IMR-90 (cell line): ENCODE measurements around the gene IFIT2.

Experiments used
- CEBPB ChIP-seq: IDR thresholded peaks from 2 replicates; pipeline ENCODE4 v1.6.1; 2012; ENCODE audit warnings: low read depth, low read length, improper control_type of control experiment
- FOS ChIP-seq: fragments of 150-350 bp; IDR thresholded peaks from 2 replicates; pipeline ENCODE4 v1.6.1; 2016; ENCODE audit warnings: low read depth, low read length
- MAFK ChIP-seq: IDR thresholded peaks from 2 replicates; pipeline ENCODE4 v1.6.1; 2012; ENCODE audit warnings: low read depth, low read length, improper control_type of control experiment
- MAZ ChIP-seq: IDR thresholded peaks from 2 replicates; pipeline ENCODE4 v1.6.1; 2012; ENCODE audit warnings: low read depth, mild to moderate bottlenecking, low read length, improper control_type of control experiment, moderate library complexity, borderline replicate concordance
- MXI1 ChIP-seq: IDR thresholded peaks from 2 replicates; pipeline ENCODE4 v1.6.1; 2012; ENCODE audit warnings: low read depth, mild to moderate bottlenecking, low read length, moderate library complexity, borderline replicate concordance
- NFE2L2 ChIP-seq: fragments of 150-350 bp; IDR thresholded peaks from 2 replicates; pipeline ENCODE4 v1.6.1; 2016; ENCODE audit warnings: low read depth, mild to moderate bottlenecking, low read length
- POLR2A ChIP-seq: IDR thresholded peaks from 2 replicates; pipeline ENCODE4 v1.6.1; 2012; ENCODE audit warnings: mild to moderate bottlenecking, low read depth, low read length
- RAD21 ChIP-seq: IDR thresholded peaks from 2 replicates; pipeline ENCODE4 v1.6.1; 2012; ENCODE audit warnings: low read length, improper control_type of control experiment
- RCOR1 ChIP-seq: IDR thresholded peaks from 2 replicates; pipeline ENCODE4 v1.6.1; 2012; ENCODE audit warnings: mild to moderate bottlenecking, low read length, improper control_type of control experiment; ENCODE audit not compliant: insufficient replicate concordance
- RFX5 ChIP-seq: IDR thresholded peaks from 2 replicates; pipeline ENCODE4 v1.8.0; 2012; ENCODE audit warnings: low read depth, mild to moderate bottlenecking, low read length, moderate library complexity
- SMC3 ChIP-seq: fragments of 150-350 bp; IDR thresholded peaks from 2 replicates; pipeline ENCODE4 v1.6.1; 2016; ENCODE audit warnings: low read depth, mild to moderate bottlenecking, antibody characterized with exemption, low read length, moderate library complexity
- TF ChIP-seq, protein P1 (sequence below): conservative IDR thresholded peaks from 2 replicates; pipeline ENCODE4 v1.5.1; 2012; ENCODE audit warnings: mild to moderate bottlenecking, low read depth, low read length, improper control_type of control experiment
- TF ChIP-seq, protein P2 (sequence below): fragments of 150-350 bp; IDR thresholded peaks from 2 replicates; pipeline ENCODE4 v1.6.1; 2017; ENCODE audit warnings: mild to moderate bottlenecking, antibody characterized with exemption, low read length, low read depth
- TF ChIP-seq, protein P3 (sequence below): fragments of 150-350 bp; IDR thresholded peaks from 2 replicates; pipeline ENCODE4 v1.6.1; 2016; ENCODE audit warnings: low read depth, mild to moderate bottlenecking, low read length, moderate library complexity, borderline replicate concordance

DNA sequence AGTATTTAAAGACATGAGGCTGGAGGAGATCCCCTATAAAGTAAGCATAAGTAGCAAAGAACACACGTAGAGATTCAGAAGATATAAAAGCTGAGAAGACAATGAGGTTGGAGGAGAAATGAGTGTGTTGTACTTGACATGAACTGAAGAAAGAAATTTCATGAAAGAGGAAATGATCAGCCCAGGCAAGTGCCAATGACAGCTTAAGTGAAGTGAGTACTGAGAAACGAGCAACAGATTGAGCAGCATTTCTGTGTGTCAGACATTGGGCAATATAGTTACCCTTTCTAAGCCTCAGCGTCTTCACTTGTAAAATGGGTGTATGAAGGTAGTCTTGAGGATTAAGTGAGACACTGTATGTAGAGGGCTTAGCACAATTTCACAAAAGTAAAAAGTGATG is 45.5 kb upstream of the IFIT2 start:
- no peak for TF ChIP-seq SMC3
- TF ChIP-seq, protein P1, sequence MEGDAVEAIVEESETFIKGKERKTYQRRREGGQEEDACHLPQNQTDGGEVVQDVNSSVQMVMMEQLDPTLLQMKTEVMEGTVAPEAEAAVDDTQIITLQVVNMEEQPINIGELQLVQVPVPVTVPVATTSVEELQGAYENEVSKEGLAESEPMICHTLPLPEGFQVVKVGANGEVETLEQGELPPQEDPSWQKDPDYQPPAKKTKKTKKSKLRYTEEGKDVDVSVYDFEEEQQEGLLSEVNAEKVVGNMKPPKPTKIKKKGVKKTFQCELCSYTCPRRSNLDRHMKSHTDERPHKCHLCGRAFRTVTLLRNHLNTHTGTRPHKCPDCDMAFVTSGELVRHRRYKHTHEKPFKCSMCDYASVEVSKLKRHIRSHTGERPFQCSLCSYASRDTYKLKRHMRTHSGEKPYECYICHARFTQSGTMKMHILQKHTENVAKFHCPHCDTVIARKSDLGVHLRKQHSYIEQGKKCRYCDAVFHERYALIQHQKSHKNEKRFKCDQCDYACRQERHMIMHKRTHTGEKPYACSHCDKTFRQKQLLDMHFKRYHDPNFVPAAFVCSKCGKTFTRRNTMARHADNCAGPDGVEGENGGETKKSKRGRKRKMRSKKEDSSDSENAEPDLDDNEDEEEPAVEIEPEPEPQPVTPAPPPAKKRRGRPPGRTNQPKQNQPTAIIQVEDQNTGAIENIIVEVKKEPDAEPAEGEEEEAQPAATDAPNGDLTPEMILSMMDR, result no peak
- TF ChIP-seq MAFK, result no peak
- TF ChIP-seq RCOR1, result no peak
- TF ChIP-seq NFE2L2, result no peak
- no peak for TF ChIP-seq POLR2A
- no peak for TF ChIP-seq RAD21
- no peak for TF ChIP-seq MAZ
- TF ChIP-seq, protein P2, sequence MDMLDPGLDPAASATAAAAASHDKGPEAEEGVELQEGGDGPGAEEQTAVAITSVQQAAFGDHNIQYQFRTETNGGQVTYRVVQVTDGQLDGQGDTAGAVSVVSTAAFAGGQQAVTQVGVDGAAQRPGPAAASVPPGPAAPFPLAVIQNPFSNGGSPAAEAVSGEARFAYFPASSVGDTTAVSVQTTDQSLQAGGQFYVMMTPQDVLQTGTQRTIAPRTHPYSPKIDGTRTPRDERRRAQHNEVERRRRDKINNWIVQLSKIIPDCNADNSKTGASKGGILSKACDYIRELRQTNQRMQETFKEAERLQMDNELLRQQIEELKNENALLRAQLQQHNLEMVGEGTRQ, result no peak
- TF ChIP-seq, protein P3, sequence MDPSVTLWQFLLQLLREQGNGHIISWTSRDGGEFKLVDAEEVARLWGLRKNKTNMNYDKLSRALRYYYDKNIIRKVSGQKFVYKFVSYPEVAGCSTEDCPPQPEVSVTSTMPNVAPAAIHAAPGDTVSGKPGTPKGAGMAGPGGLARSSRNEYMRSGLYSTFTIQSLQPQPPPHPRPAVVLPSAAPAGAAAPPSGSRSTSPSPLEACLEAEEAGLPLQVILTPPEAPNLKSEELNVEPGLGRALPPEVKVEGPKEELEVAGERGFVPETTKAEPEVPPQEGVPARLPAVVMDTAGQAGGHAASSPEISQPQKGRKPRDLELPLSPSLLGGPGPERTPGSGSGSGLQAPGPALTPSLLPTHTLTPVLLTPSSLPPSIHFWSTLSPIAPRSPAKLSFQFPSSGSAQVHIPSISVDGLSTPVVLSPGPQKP, result no peak
- no peak for TF ChIP-seq RFX5
- no peak for TF ChIP-seq FOS
- no peak for TF ChIP-seq MXI1
- 0 out of 2 replicates have a peak, but pooled peaks have one; percentile 21 for TF ChIP-seq CEBPB
